ENCODE measurements around the gene CHD6.

CHD6 gene

DNA sequence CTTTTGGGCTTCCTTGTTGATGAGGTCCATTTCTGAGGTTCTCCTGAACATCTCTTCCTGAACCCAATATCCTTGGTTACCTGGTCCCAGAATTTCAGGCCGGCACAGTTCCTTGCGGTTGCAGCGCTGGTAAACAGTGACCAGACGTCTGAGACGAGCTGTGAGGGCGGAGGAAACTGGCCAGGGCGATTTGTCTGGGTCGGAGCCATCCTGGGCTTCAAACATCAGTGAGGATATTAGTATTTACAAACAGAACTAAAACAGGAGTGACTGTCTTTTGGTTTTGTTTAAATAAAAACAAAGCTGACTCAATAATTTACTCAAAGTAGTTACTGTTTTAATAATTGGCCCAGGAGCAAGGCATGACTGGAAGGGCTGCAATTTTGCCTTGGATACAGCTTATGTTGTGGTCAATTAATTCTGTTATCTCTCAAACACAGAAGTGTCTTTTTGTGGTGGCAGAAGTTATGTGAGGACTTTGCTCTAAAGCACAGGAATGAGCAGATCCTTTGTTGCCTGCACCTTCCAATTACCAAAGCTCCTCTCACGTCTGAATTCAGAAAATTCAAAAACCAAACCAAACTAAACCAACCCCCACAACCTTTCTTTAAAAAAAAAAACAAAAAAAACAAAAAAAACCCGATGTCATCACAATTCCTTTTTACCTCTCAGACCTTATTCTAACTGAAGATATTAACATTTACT, 192.8 kb downstream of the CHD6 start:
- Histone ChIP-seq H3K4me3 (no peak overlapping the region), H3K27ac (no peak overlapping the region)
- DNase-seq (ENCODE audit: low spot score): no peak
- TF ChIP-seq, protein P1, sequence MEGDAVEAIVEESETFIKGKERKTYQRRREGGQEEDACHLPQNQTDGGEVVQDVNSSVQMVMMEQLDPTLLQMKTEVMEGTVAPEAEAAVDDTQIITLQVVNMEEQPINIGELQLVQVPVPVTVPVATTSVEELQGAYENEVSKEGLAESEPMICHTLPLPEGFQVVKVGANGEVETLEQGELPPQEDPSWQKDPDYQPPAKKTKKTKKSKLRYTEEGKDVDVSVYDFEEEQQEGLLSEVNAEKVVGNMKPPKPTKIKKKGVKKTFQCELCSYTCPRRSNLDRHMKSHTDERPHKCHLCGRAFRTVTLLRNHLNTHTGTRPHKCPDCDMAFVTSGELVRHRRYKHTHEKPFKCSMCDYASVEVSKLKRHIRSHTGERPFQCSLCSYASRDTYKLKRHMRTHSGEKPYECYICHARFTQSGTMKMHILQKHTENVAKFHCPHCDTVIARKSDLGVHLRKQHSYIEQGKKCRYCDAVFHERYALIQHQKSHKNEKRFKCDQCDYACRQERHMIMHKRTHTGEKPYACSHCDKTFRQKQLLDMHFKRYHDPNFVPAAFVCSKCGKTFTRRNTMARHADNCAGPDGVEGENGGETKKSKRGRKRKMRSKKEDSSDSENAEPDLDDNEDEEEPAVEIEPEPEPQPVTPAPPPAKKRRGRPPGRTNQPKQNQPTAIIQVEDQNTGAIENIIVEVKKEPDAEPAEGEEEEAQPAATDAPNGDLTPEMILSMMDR (IDR thresholded peaks at IDR 0.05): no peak

DNA sequence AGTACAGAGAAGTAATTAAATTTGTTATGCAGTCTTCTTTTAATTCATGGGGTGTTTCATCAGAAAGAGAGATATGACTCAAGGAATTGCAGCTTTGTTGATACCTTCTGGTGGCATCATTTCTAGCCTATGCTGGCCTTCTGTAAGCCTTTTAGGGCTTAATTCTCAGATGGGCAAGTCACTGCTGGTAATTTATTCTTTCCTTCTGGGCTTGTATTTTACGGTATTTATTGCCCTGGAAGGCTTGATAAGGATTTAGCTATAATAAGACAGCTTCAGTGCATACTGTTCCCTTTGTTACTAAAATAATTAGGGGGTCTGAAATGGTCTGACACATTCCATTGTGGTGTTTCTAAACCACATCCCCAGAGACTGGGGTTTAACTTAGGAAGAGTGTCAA, 193.6 kb downstream of the CHD6 start:
- no peak for DNase-seq (ENCODE audit: low spot score)
- no peak overlapping the region for H3K4me3 ChIP-seq
- H3K27ac ChIP-seq: no peak overlapping the region
- TF ChIP-seq, protein P1 (IDR thresholded peaks at IDR 0.05): no peak

DNA sequence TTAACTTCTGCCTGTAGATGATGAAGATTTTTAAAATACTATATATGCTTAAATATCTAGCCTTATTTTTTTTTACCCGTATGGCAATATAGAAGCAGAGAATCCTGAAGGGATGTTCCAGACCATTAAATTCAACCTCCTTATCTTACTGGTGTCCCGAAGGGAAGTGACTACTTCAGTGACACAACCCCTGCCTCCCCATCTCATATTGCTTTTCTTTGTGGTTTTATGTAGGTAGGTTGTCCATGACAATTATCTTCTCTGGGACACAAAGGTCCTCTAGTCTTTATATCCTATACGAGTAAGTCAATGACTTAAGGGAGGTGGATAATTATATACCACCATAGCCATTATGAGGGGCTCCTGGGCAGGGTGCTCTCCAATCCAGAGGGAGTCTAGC, 194.2 kb downstream of the CHD6 start:
- H3K27ac ChIP-seq: no peak overlapping the region
- DNase-seq (ENCODE audit: low spot score): no peak
- TF ChIP-seq, protein P1 (IDR thresholded peaks at IDR 0.05): no peak
- no peak overlapping the region for H3K4me3 ChIP-seq

DNA sequence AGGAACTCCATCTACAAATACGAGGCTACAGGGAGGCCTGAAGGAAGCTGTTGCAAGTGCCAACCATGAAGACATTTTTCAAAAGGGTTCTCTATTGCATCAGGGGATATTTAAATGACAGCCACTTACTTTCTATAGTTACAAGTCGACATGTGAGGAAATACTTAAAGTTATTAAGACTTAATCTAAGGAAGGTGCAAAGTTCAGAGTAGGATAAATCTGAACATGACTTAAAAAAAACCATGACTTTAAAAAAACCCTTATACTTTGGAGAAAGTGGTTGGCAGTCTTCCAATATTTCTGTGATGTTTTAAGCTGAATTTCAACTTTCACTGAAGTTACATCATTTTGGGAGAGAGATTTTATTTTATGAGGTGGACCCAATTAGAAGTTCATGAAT, 195.2 kb downstream of the CHD6 start:
- TF ChIP-seq, protein P1 (IDR thresholded peaks at IDR 0.05): no peak
- no peak overlapping the region for H3K4me3 ChIP-seq
- no peak for DNase-seq (ENCODE audit: low spot score)
- H3K27ac ChIP-seq: no peak overlapping the region

DNA sequence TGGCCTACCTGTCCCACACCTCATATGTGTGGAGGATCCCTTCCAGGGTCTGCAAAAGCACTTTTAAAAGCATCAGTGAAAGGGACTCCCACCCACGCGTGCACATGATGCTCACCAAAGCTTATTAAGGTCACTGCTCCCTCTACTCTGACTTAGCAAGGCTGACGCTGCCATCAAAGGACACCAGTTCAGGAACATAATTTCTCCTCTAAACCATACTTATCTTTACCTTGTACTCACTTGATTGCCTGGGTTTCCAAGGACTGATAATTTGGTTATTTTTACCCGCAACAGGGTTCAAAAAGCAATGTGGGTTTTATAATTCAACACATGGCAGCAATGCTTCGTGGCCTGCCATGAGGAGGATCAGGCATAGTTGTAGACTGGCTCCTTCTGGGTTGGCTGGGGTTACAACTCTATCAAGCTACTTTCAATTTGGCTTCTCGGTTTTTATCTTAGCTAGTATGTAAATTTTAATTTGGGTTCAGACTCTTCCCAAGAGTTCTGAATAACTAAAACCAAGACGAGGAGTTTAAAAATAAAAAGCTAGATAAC, 199.4 kb downstream of the CHD6 start:
- Histone ChIP-seq H3K4me3 (no peak overlapping the region), H3K27ac (no peak overlapping the region)
- TF ChIP-seq, protein P1 (IDR thresholded peaks at IDR 0.05): no peak
- DNase-seq (ENCODE audit: low spot score): no peak

DNA sequence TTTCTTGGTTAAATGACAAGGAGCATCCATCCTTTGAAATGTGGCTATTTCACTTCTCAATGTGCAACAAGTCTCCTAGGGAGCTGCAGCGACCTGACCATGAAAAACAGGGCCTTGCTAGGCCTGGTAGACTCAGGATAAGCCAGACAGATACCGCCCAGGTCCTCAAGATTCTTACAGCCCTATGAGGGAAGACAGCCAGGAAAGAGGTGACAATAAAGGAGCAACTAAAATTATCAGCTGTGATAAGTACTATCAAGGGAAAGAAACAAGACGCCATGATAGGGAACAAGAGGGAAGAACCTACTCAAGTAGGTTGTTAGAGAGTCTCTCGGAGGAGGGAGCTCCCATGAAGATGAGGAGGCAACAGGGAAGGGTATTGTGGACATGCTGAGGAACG, 200.1 kb downstream of the CHD6 start:
- Histone ChIP-seq H3K4me3 (no peak overlapping the region), H3K27ac (no peak overlapping the region)
- no peak for DNase-seq (ENCODE audit: low spot score)
- TF ChIP-seq, protein P1 (IDR thresholded peaks at IDR 0.05): no peak

DNA sequence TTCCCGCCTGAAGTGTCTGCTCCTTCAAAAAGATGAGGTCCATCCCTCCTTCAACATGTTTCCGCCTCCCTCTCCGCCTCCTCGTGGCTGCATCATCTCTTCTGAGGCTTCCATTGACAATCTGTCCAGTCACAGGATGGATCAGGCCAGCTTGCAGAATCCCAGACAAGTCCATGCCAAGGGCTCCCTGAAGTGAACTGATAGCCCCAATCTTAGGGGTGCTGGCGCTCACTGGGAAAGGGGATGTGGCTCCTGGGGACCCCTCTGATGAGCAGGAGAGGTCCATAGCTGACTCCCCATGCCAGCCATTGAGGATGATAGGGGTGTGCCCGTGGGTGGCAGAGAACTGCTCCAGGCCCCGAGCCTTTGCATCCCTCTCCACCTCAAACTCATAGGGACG, 203.0 kb downstream of the CHD6 start:
- Histone ChIP-seq H3K27ac (no peak overlapping the region), H3K4me3 (no peak overlapping the region)
- TF ChIP-seq, protein P1 (IDR thresholded peaks at IDR 0.05): no peak
- DNase-seq (ENCODE audit: low spot score): no peak
